WTC11 (cell line): ENCODE measurements around the gene PRDX1. TPM values are rescaled to one million over a fixed set of nuclear protein-coding genes. Genes with fewer than 3 reads are reported as not detected.

Source experiments
- AR ChIP-seq: fragments of 250-450 bp; sonication (Bioruptor Pico); IDR thresholded peaks from 2 replicates; pipeline ENCODE4 v1.9.0; 2021; ENCODE audit warnings: mild to moderate bottlenecking
- ATF1 ChIP-seq: sonication (generic); formaldehyde crosslinking; IDR thresholded peaks from 2 replicates; pipeline ENCODE4 v1.8.1; 2023; ENCODE audit warnings: mild to moderate bottlenecking, moderate library complexity, missing genetic modification reagents
- CBFB ChIP-seq: sonication (generic); formaldehyde crosslinking; IDR thresholded peaks from 2 replicates; pipeline ENCODE4 v1.8.1; 2022; ENCODE audit warnings: mild to moderate bottlenecking, low read depth, missing genetic modification reagents
- E2F1 ChIP-seq: sonication (generic); formaldehyde crosslinking; IDR thresholded peaks from 2 replicates; pipeline ENCODE4 v1.8.0; 2022; ENCODE audit warnings: mild to moderate bottlenecking, missing genetic modification reagents
- ETV6 ChIP-seq: sonication (generic); formaldehyde crosslinking; IDR thresholded peaks from 2 replicates; pipeline ENCODE4 v1.8.1; 2022; ENCODE audit warnings: mild to moderate bottlenecking, missing genetic modification reagents
- HMGA2 ChIP-seq: fragments of 250-450 bp; sonication (Bioruptor Pico); IDR thresholded peaks from 2 replicates; pipeline ENCODE4 v1.4.0; 2021; ENCODE audit warnings: mild to moderate bottlenecking, moderate library complexity
- JUN ChIP-seq: sonication (generic); formaldehyde crosslinking; IDR thresholded peaks from 2 replicates; pipeline ENCODE4 v1.8.0; 2023; ENCODE audit warnings: mild to moderate bottlenecking, missing genetic modification reagents
- KAT7 ChIP-seq: sonication (generic); formaldehyde crosslinking; IDR thresholded peaks from 2 replicates; pipeline ENCODE4 v1.8.1; 2023; ENCODE audit warnings: missing genetic modification reagents, mild to moderate bottlenecking, borderline replicate concordance
- MYBL2 ChIP-seq: sonication (generic); formaldehyde crosslinking; IDR thresholded peaks from 2 replicates; pipeline ENCODE4 v1.8.1; 2023; ENCODE audit warnings: mild to moderate bottlenecking, moderate library complexity, missing genetic modification reagents
- NR3C1 ChIP-seq: sonication (generic); formaldehyde crosslinking; conservative IDR thresholded peaks from 2 replicates; pipeline ENCODE4 v1.8.1; 2023; ENCODE audit warnings: low read depth, mild to moderate bottlenecking, missing genetic modification reagents
- PRRX2 ChIP-seq: fragments of 250-450 bp; sonication (Bioruptor Pico); IDR thresholded peaks from 2 replicates; pipeline ENCODE4 v1.8.0; 2021; ENCODE audit warnings: mild to moderate bottlenecking
- TEAD1 ChIP-seq: sonication (generic); formaldehyde crosslinking; IDR thresholded peaks from 2 replicates; pipeline ENCODE4 v1.8.0; 2022; ENCODE audit warnings: mild to moderate bottlenecking, missing genetic modification reagents
- ZNF121 ChIP-seq: sonication (generic); formaldehyde crosslinking; IDR thresholded peaks from 2 replicates; pipeline ENCODE4 v1.8.0; 2023; ENCODE audit warnings: missing genetic modification reagents
- ZNF219 ChIP-seq: sonication (generic); formaldehyde crosslinking; IDR thresholded peaks from 2 replicates; pipeline ENCODE4 v1.8.0; 2023; ENCODE audit warnings: missing genetic modification reagents, mild to moderate bottlenecking, borderline replicate concordance
- ZNF281 ChIP-seq: sonication (generic); formaldehyde crosslinking; IDR thresholded peaks from 2 replicates; pipeline ENCODE4 v1.8.0; 2023; ENCODE audit warnings: mild to moderate bottlenecking, missing genetic modification reagents
- ZNF512 ChIP-seq: sonication (generic); formaldehyde crosslinking; IDR thresholded peaks from 2 replicates; pipeline ENCODE4 v1.8.1; 2022; ENCODE audit warnings: missing genetic modification reagents, borderline replicate concordance
- total RNA-seq: library from RNA; stranded (reverse); gene quantifications from 3 replicates; pipeline ENCODE4 v1.2.3, GENCODE V29; 2021
- TF ChIP-seq, protein P1 (sequence below): sonication (generic); formaldehyde crosslinking; IDR thresholded peaks from 2 replicates; pipeline ENCODE4 v1.8.0; 2022; ENCODE audit warnings: missing genetic modification reagents
- TF ChIP-seq, protein P2 (sequence below): sonication (generic); formaldehyde crosslinking; IDR thresholded peaks from 2 replicates; pipeline ENCODE4 v1.8.0; 2022; ENCODE audit warnings: mild to moderate bottlenecking, missing genetic modification reagents
- TF ChIP-seq, protein P3 (sequence below): sonication (generic); formaldehyde crosslinking; IDR thresholded peaks from 2 replicates; pipeline ENCODE4 v1.8.0; 2022; ENCODE audit warnings: mild to moderate bottlenecking, missing genetic modification reagents

PRDX1 gene
- total RNA-seq, 1 experiment from 2014 or later = 1,197 TPM

DNA sequence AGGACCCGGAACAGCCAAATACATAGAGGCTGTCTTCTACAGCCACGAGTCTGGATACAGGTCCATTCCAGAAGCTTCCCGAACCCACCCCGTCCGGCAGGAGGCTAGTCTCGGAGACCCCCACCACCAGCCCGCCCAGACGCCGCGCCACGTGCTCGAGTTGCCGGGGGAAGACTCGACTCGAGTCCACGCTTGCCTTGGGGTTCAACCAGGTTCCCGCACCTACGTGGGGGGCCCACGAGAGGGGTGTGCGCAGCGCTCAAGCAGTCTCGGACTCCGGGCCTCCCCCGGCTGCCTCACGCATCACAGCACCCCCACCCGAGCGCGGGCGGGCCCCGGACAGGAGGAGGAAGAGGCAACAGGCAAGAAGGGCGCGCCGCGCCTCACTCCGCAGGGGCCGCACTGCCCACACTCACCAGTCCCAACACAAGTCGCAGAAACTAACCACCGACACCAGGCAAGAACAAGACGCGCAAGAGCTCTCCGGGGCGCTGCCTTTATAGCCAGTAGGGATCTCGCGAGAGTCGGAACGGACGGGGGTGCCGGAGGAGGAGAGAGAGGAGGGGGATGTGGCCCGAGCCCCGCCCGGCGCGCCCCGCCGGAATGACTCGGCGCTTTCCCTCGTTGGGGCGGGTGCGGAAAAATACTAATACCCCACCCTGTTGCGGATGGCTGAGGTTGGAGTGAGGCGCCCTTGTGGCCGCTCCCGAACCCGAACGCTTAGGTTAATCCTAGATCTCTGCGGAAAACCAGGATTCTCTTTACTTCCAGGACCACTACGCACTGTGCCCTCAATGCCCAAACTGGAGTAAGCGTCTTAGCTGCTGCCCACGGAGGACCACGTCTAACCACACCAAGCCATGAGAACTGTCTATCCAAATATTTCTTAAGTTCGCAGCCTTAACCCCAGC, at the start of gene PRDX1 (continued):
- TF ChIP-seq ZNF512 (CRISPR knock-in tag) (no peak), ZNF219 (CRISPR knock-in tag) (peak; percentile 33; the same call in 1 of the 2 replicates), TEAD1 (CRISPR knock-in tag) (peak; percentile 92), NR3C1 (CRISPR knock-in tag) (0 out of 2 replicates have a peak, but pooled peaks have one; percentile 32), ZNF121 (CRISPR knock-in tag) (no peak; the same call in 1 of the 2 replicates), KAT7 (CRISPR knock-in tag) (peak; percentile 67; the same call in 1 of the 2 replicates), ZNF281 (CRISPR knock-in tag) (peak; percentile 93), AR (CRISPR knock-in tag) (no peak), ATF1 (no peak), HMGA2 (CRISPR knock-in tag) (no peak), MYBL2 (CRISPR knock-in tag) (peak; percentile 92), ETV6 (CRISPR knock-in tag) (peak; percentile 98), CBFB (CRISPR knock-in tag) (0 out of 2 replicates have a peak, but pooled peaks have one; percentile 62), E2F1 (CRISPR knock-in tag) (peak; percentile 80), JUN (CRISPR knock-in tag) (no peak; the same call in 1 of the 2 replicates), PRRX2 (CRISPR knock-in tag) (0 out of 2 replicates have a peak, but pooled peaks have one; percentile 57)
- TF ChIP-seq, protein P1, sequence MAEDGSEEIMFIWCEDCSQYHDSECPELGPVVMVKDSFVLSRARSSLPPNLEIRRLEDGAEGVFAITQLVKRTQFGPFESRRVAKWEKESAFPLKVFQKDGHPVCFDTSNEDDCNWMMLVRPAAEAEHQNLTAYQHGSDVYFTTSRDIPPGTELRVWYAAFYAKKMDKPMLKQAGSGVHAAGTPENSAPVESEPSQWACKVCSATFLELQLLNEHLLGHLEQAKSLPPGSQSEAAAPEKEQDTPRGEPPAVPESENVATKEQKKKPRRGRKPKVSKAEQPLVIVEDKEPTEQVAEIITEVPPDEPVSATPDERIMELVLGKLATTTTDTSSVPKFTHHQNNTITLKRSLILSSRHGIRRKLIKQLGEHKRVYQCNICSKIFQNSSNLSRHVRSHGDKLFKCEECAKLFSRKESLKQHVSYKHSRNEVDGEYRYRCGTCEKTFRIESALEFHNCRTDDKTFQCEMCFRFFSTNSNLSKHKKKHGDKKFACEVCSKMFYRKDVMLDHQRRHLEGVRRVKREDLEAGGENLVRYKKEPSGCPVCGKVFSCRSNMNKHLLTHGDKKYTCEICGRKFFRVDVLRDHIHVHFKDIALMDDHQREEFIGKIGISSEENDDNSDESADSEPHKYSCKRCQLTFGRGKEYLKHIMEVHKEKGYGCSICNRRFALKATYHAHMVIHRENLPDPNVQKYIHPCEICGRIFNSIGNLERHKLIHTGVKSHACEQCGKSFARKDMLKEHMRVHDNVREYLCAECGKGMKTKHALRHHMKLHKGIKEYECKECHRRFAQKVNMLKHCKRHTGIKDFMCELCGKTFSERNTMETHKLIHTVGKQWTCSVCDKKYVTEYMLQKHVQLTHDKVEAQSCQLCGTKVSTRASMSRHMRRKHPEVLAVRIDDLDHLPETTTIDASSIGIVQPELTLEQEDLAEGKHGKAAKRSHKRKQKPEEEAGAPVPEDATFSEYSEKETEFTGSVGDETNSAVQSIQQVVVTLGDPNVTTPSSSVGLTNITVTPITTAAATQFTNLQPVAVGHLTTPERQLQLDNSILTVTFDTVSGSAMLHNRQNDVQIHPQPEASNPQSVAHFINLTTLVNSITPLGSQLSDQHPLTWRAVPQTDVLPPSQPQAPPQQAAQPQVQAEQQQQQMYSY = peak; percentile 29; the same call in 1 of the 2 replicates
- TF ChIP-seq, protein P2, sequence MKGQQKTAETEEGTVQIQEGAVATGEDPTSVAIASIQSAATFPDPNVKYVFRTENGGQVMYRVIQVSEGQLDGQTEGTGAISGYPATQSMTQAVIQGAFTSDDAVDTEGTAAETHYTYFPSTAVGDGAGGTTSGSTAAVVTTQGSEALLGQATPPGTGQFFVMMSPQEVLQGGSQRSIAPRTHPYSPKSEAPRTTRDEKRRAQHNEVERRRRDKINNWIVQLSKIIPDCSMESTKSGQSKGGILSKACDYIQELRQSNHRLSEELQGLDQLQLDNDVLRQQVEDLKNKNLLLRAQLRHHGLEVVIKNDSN (CRISPR knock-in tag) = peak; percentile 48
- TF ChIP-seq, protein P3, sequence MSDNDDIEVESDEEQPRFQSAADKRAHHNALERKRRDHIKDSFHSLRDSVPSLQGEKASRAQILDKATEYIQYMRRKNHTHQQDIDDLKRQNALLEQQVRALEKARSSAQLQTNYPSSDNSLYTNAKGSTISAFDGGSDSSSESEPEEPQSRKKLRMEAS (CRISPR knock-in tag) = peak; percentile 81
